ENCODE data around the gene SLC9A9.

SLC9A9 gene

DNA sequence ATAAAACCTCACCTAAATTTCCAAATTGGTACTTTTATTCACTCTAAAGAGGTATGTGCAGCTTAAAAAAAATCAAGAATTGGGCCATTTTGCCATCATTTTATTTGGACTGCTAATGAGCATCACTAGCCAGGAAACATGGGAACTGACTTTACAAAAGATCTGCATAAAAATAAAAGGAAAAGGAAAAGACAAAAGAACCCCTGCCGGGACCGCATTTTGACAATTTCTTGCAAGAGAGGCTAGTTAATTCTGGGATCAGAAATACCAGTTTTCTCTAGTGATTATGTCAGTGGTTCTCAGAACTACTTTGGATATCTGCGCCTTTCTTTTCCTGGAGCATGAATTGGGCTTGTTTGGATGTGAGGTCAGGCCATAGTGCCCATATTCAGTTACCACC is 439.5 kb downstream of the SLC9A9 start:
- Histone ChIP-seq H3K9ac (ENCODE audit: low read length) (no peak overlapping the region), H3K4me3 (ENCODE audit: low read length) (no peak overlapping the region), H3K4me1 (ENCODE audit: low read length) (peaks cover 42% of the 10 kb centered on the region), H4K20me1 (ENCODE audit: insufficient read depth, low read length) (no peaks in the 10 kb centered on the region), H3K36me3 (replicated peaks; ENCODE audit: low read depth, low read length) (no peaks in the 10 kb centered on the region), H3K27ac (ENCODE audit: low read length) (no peak overlapping the region), H3K79me2 (ENCODE audit: low read length) (no peaks in the 10 kb centered on the region), H2AFZ (ENCODE audit: low read depth, low read length) (no peak overlapping the region), H3K4me2 (ENCODE audit: low read length) (no peak overlapping the region), H3K27me3 (ENCODE audit: low read depth, low read length) (no peaks in the 10 kb centered on the region), H3K9me3 (ENCODE audit: insufficient read depth, low read length) (no peaks in the 10 kb centered on the region)
- TF ChIP-seq, protein P1, sequence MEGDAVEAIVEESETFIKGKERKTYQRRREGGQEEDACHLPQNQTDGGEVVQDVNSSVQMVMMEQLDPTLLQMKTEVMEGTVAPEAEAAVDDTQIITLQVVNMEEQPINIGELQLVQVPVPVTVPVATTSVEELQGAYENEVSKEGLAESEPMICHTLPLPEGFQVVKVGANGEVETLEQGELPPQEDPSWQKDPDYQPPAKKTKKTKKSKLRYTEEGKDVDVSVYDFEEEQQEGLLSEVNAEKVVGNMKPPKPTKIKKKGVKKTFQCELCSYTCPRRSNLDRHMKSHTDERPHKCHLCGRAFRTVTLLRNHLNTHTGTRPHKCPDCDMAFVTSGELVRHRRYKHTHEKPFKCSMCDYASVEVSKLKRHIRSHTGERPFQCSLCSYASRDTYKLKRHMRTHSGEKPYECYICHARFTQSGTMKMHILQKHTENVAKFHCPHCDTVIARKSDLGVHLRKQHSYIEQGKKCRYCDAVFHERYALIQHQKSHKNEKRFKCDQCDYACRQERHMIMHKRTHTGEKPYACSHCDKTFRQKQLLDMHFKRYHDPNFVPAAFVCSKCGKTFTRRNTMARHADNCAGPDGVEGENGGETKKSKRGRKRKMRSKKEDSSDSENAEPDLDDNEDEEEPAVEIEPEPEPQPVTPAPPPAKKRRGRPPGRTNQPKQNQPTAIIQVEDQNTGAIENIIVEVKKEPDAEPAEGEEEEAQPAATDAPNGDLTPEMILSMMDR (IDR thresholded peaks at IDR 0.05; ENCODE audit: low read depth, low read length), result no peak
- TF ChIP-seq EZH2phosphoT487 (IDR thresholded peaks at IDR 0.05; ENCODE audit: low read depth), result no peak

DNA sequence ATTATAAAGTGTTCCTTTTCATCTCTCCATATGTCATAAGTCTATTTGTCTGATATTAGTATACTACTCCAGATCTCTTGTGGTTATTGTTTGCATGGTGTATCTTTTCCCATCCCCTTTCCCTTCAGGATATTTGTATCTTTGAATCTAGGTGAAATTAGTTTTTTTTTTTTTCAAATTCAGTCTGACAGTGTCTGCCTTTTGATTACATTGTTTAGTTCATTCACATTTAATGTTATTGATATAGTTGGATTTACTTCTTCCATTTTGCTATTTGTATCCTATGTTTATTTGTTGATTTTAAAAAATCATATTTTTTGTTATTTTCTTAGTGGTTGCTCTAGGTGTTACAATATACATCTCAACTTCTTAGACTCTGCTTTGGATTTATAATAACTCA is 445.7 kb downstream of the SLC9A9 start:
- Histone ChIP-seq H3K27me3 (ENCODE audit: low read depth, low read length) (no peaks in the 10 kb centered on the region), H3K4me3 (ENCODE audit: low read length) (no peak overlapping the region), H3K27ac (ENCODE audit: low read length) (no peak overlapping the region), H3K9ac (ENCODE audit: low read length) (no peak overlapping the region), H3K9me3 (ENCODE audit: insufficient read depth, low read length) (no peaks in the 10 kb centered on the region), H3K4me2 (ENCODE audit: low read length) (no peak overlapping the region), H4K20me1 (ENCODE audit: insufficient read depth, low read length) (no peaks in the 10 kb centered on the region), H2AFZ (ENCODE audit: low read depth, low read length) (no peak overlapping the region), H3K79me2 (ENCODE audit: low read length) (no peaks in the 10 kb centered on the region), H3K36me3 (replicated peaks; ENCODE audit: low read depth, low read length) (no peaks in the 10 kb centered on the region), H3K4me1 (ENCODE audit: low read length) (no peaks in the 10 kb centered on the region)
- TF ChIP-seq, protein P1 (IDR thresholded peaks at IDR 0.05; ENCODE audit: low read depth, low read length), result no peak
- no peak for TF ChIP-seq EZH2phosphoT487 (IDR thresholded peaks at IDR 0.05; ENCODE audit: low read depth)

DNA sequence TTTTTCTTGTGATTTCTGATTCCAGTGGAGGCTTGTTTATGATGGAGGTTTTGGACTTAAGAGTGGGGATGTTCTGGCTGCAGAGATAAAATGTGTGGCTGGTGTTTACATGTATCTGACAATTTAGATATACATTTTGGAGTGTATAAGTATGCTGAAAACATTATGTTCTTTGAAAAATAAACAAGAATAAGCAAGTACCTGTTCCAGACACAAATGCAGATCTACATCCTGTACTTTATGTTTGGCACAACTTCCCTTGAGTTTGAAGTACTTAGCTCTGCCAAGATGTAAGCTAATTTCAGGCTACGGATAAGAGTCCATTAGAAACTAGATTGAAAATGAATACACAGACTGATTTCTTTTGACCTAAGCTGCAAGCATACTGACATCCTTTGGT is 451.5 kb downstream of the SLC9A9 start:
- Histone ChIP-seq H4K20me1 (ENCODE audit: insufficient read depth, low read length) (no peaks in the 10 kb centered on the region), H3K9ac (ENCODE audit: low read length) (no peak overlapping the region), H3K9me3 (ENCODE audit: insufficient read depth, low read length) (no peaks in the 10 kb centered on the region), H3K27me3 (ENCODE audit: low read depth, low read length) (no peaks in the 10 kb centered on the region), H3K27ac (ENCODE audit: low read length) (no peak overlapping the region), H3K4me1 (ENCODE audit: low read length) (no peaks in the 10 kb centered on the region), H3K79me2 (ENCODE audit: low read length) (no peaks in the 10 kb centered on the region), H3K4me2 (ENCODE audit: low read length) (no peak overlapping the region), H3K4me3 (ENCODE audit: low read length) (no peak overlapping the region), H2AFZ (ENCODE audit: low read depth, low read length) (no peak overlapping the region), H3K36me3 (replicated peaks; ENCODE audit: low read depth, low read length) (no peaks in the 10 kb centered on the region)
- TF ChIP-seq EZH2phosphoT487 (IDR thresholded peaks at IDR 0.05; ENCODE audit: low read depth), result no peak
- TF ChIP-seq, protein P1 (IDR thresholded peaks at IDR 0.05; ENCODE audit: low read depth, low read length), result no peak

DNA sequence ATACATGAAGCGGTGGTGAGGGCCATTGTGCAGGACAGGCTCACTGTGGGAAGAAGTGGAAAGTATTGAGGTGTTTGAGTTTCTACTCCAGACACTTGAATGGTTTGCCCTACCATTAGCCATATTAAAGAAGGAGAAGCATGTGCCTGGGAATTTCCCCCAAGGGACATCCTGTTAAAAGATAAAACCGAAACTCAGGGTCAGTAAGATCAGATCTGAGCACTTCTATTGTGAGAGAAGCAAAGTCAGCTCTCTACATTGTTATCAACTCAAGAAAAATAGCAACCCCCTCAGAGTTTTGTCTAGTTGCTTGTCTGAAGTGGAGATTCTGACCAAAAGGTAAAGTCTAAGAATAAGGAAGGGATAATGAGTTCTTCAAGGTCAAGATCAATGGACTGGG is 458.9 kb downstream of the SLC9A9 start:
- TF ChIP-seq, protein P1 (IDR thresholded peaks at IDR 0.05; ENCODE audit: low read depth, low read length), result no peak
- no peak for TF ChIP-seq EZH2phosphoT487 (IDR thresholded peaks at IDR 0.05; ENCODE audit: low read depth)
- no peak overlapping the region for H3K4me2 ChIP-seq (ENCODE audit: low read length)
- no peak overlapping the region for H2AFZ ChIP-seq (ENCODE audit: low read depth, low read length)
- no peak overlapping the region for H3K9ac ChIP-seq (ENCODE audit: low read length)
- H3K36me3 ChIP-seq (replicated peaks; ENCODE audit: low read depth, low read length), result no peaks in the 10 kb centered on the region
- no peaks in the 10 kb centered on the region for H4K20me1 ChIP-seq (ENCODE audit: insufficient read depth, low read length)
- H3K9me3 ChIP-seq (ENCODE audit: insufficient read depth, low read length), result no peaks in the 10 kb centered on the region
- no peaks in the 10 kb centered on the region for H3K27me3 ChIP-seq (ENCODE audit: low read depth, low read length)
- no peak overlapping the region for H3K4me3 ChIP-seq (ENCODE audit: low read length)
- peaks cover 5% of the 10 kb centered on the region; the same call in 1 of the 2 replicates for H3K4me1 ChIP-seq (ENCODE audit: low read length)
- H3K79me2 ChIP-seq (ENCODE audit: low read length), result no peaks in the 10 kb centered on the region
- H3K27ac ChIP-seq (ENCODE audit: low read length), result no peak overlapping the region
